HepG2 (cell line): ENCODE data around the gene TMTC2. TPM values are rescaled to one million over a fixed set of nuclear protein-coding genes. Genes with fewer than 3 reads are reported as not detected.
A peak's percentile ranks its signal among the peaks of the same experiment; 100 is the strongest.

Experiments used
- ATAC-seq: fragments of 200-7000 bp; cut with Tn5 transposase; 3 replicates; pipeline ENCODE4 v1.9.1; 2020; ENCODE audit warnings: mild to moderate bottlenecking, moderate library complexity
- BruUV-seq: library from RNA; stranded (reverse); fragments of 400-500 nt; replicated peaks from 2 replicates; lab custom pipeline; 2021; lab: Mats Ljungman, UMichigan
- CTCF ChIA-PET: fragments of 300-600 bp; formaldehyde crosslinking; extraction: SDS; loops from one replicate; lab custom pipeline; 2021; ENCODE audit warnings: low total read pairs, inconsistent platforms, low intra/inter-chr PET ratio; lab: Yijun Ruan, JAX
- POLR2A ChIA-PET: fragments of 350-600 bp; sonication (Branson Sonifier 250); formaldehyde crosslinking; loops from one replicate; lab custom pipeline; 2020; ENCODE audit warnings: antibody characterized with exemption, inconsistent platforms; lab: Yijun Ruan, JAX
- DNase-seq: peaks from one replicate; pipeline ENCODE4 v3.0.0-alpha.2; 2015; ENCODE audit warnings: low spot score
- FAIRE-seq: peaks from 3 replicates; lab custom pipeline; 2011; peaks lifted over from hg19 to GRCh38; lab: Jason Lieb, UNC
- H2AFZ ChIP-seq: one replicate; pipeline ENCODE4 v1.6.1; 2011; ENCODE audit warnings: low read length, inconsistent platforms
- H3K27ac ChIP-seq: fragments of 300-600 bp; 3 replicates; pipeline ENCODE4 v1.8.0; 2011; ENCODE audit warnings: mixed run types, mild to moderate bottlenecking, mixed read lengths, low read length, inconsistent platforms; ENCODE audit not compliant: insufficient read depth; ENCODE audit errors: extremely low read length
- H3K27me3 ChIP-seq, 2 experiments: fragments of 200-600 bp in 1 of 2; 2 replicates in 1 of 2; 3 replicates in 1 of 2; pipeline versions ENCODE4 v1.6.0 to v1.8.0; 2011; ENCODE audit warnings: low read length in 2 of 2, mild to moderate bottlenecking in 2 of 2, moderate library complexity in 2 of 2, inconsistent platforms in 1 of 2; ENCODE audit not compliant: insufficient read depth in 2 of 2, control insufficient read depth in 1 of 2
- H3K36me3 ChIP-seq, 2 experiments: fragments of 200-600 bp in 1 of 2; replicated peaks in 1 of 2; 2 replicates in 1 of 2; 3 replicates in 1 of 2; pipeline versions ENCODE4 v1.5.1 to v1.8.0; 2011; ENCODE audit warnings: low read length in 2 of 2, inconsistent platforms in 1 of 2; ENCODE audit not compliant: insufficient read depth in 2 of 2, control insufficient read depth in 1 of 2
- H3K4me1 ChIP-seq: 2 replicates; pipeline ENCODE4 v1.5.1; 2012; ENCODE audit warnings: low read length, inconsistent platforms; ENCODE audit not compliant: insufficient read depth
- H3K4me2 ChIP-seq: 2 replicates; pipeline ENCODE4 v1.6.0; 2011; ENCODE audit warnings: low read depth, low read length, inconsistent platforms
- H3K4me3 ChIP-seq, 3 experiments: fragments of 200-600 bp in 1 of 3; sonication (generic), shearing (Covaris generic) in 1 of 3; replicated peaks in 1 of 3; 2 replicates each; pipeline ENCODE4 v1.5.1; 2011 to 2016; ENCODE audit warnings: low read length in 3 of 3, inconsistent platforms in 2 of 3, low read depth in 2 of 3, mild to moderate bottlenecking in 2 of 3, control low read depth in 1 of 3, mixed read lengths in 1 of 3; ENCODE audit not compliant: insufficient read depth in 1 of 3
- H3K79me2 ChIP-seq: one replicate; pipeline ENCODE4 v1.6.1; 2011; ENCODE audit warnings: low read length, inconsistent platforms; ENCODE audit not compliant: insufficient read depth
- H3K9ac ChIP-seq: 2 replicates; pipeline ENCODE4 v1.6.0; 2011; ENCODE audit warnings: mild to moderate bottlenecking, low read depth, low read length, inconsistent platforms; ENCODE audit not compliant: insufficient read depth
- H3K9me3 ChIP-seq: 2 replicates; pipeline ENCODE4 v1.5.1; 2012; ENCODE audit warnings: mild to moderate bottlenecking, low read length
- H4K20me1 ChIP-seq: 2 replicates; pipeline ENCODE4 v1.6.0; 2011; ENCODE audit warnings: inconsistent platforms, mild to moderate bottlenecking, low read length, moderate library complexity; ENCODE audit not compliant: insufficient read depth
- BCL6 ChIP-seq: IDR thresholded peaks from 2 replicates; pipeline ENCODE4 v1.6.1; 2016; ENCODE audit warnings: missing genetic modification reagents, missing compliant biosample characterization
- CBX2 ChIP-seq, 2 experiments: fragments of 200-600 bp in 1 of 2; sonication (generic); formaldehyde crosslinking in 1 of 2; IDR thresholded peaks; 2 replicates each; pipeline versions ENCODE4 v1.7.0 to v1.8.1; 2018 to 2022; ENCODE audit warnings: low read depth in 2 of 2, low read length in 1 of 2, mild to moderate bottlenecking in 1 of 2, missing genetic modification reagents in 1 of 2
- GPBP1L1 ChIP-seq: sonication (generic); formaldehyde crosslinking; IDR thresholded peaks from 2 replicates; pipeline ENCODE4 v1.5.0; 2020; ENCODE audit warnings: mild to moderate bottlenecking, missing genetic modification reagents
- HCFC1 ChIP-seq: fragments of 150-350 bp; IDR thresholded peaks from 2 replicates; pipeline ENCODE4 v1.6.1; 2014; ENCODE audit warnings: low read depth, low read length
- HNRNPLL ChIP-seq: fragments of 200-400 bp; formaldehyde crosslinking; IDR thresholded peaks from 2 replicates; pipeline ENCODE4 v1.6.1; 2017; ENCODE audit warnings: mild to moderate bottlenecking, low read depth, low read length; ENCODE audit not compliant: poor library complexity, severe bottlenecking
- KLF6 ChIP-seq: IDR thresholded peaks from 2 replicates; pipeline ENCODE4 v1.8.0; 2016; ENCODE audit warnings: missing biosample characterization, missing genetic modification reagents
- ONECUT2 ChIP-seq: sonication (generic); formaldehyde crosslinking; IDR thresholded peaks from 2 replicates; pipeline ENCODE4 v1.4.0; 2020; ENCODE audit warnings: missing genetic modification reagents
- RARA ChIP-seq: IDR thresholded peaks from 2 replicates; pipeline ENCODE4 v1.6.1; 2016; ENCODE audit warnings: missing genetic modification reagents, missing compliant biosample characterization
- RFXAP ChIP-seq: sonication (generic); formaldehyde crosslinking; IDR thresholded peaks from 2 replicates; pipeline ENCODE4 v1.4.0; 2020; ENCODE audit warnings: missing genetic modification reagents, borderline replicate concordance
- SETDB1 ChIP-seq: sonication (generic); formaldehyde crosslinking; IDR thresholded peaks from 2 replicates; pipeline ENCODE4 v1.5.1; 2020; ENCODE audit warnings: missing genetic modification reagents, mild to moderate bottlenecking, borderline replicate concordance
- SOX13 ChIP-seq, 3 experiments: fragments of 450-650 bp in 1 of 3; sonication (generic) in 1 of 3; formaldehyde crosslinking in 1 of 3; IDR thresholded peaks in 2 of 3; conservative IDR thresholded peaks in 1 of 3; 2 replicates each; pipeline versions ENCODE4 v1.5.0 to v1.6.1; 2016 to 2020; ENCODE audit warnings: antibody characterized with exemption in 1 of 3, mild to moderate bottlenecking in 1 of 3, missing compliant biosample characterization in 1 of 3, missing genetic modification reagents in 1 of 3, moderate library complexity in 1 of 3
- THRA ChIP-seq: sonication (generic); formaldehyde crosslinking; IDR thresholded peaks from 2 replicates; pipeline ENCODE4 v1.4.0; 2020; ENCODE audit warnings: missing genetic modification reagents, borderline replicate concordance
- ZFP37 ChIP-seq: sonication (generic); formaldehyde crosslinking; IDR thresholded peaks from 2 replicates; pipeline ENCODE4 v1.4.0; 2020; ENCODE audit warnings: missing genetic modification reagents, borderline replicate concordance
- ZFP41 ChIP-seq: sonication (generic); formaldehyde crosslinking; IDR thresholded peaks from 2 replicates; pipeline ENCODE4 v1.4.0; 2020; ENCODE audit warnings: mild to moderate bottlenecking, missing genetic modification reagents, borderline replicate concordance
- ZMYM4 ChIP-seq: sonication (generic); formaldehyde crosslinking; IDR thresholded peaks from 2 replicates; pipeline ENCODE4 v1.8.1; 2023; ENCODE audit warnings: mild to moderate bottlenecking, missing genetic modification reagents
- ZNF207 ChIP-seq: fragments of 450-650 bp; IDR thresholded peaks from 2 replicates; pipeline ENCODE4 v1.6.1; 2016; ENCODE audit warnings: antibody characterized with exemption, borderline replicate concordance
- ZNF281 ChIP-seq: sonication (generic); formaldehyde crosslinking; IDR thresholded peaks from 2 replicates; pipeline ENCODE4 v1.4.0; 2020; ENCODE audit warnings: missing genetic modification reagents, borderline replicate concordance
- ZNF34 ChIP-seq: sonication (generic); formaldehyde crosslinking; IDR thresholded peaks from 2 replicates; pipeline ENCODE4 v1.4.0; 2020; ENCODE audit warnings: mild to moderate bottlenecking, missing genetic modification reagents, borderline replicate concordance
- ZNF589 ChIP-seq: sonication (generic); formaldehyde crosslinking; conservative IDR thresholded peaks from 2 replicates; pipeline ENCODE4 v1.8.0; 2022; ENCODE audit warnings: mild to moderate bottlenecking, moderate library complexity, missing genetic modification reagents
- ZNF816 ChIP-seq: sonication (generic); formaldehyde crosslinking; IDR thresholded peaks from 2 replicates; pipeline ENCODE4 v1.8.0; 2022; ENCODE audit warnings: missing genetic modification reagents, mild to moderate bottlenecking, borderline replicate concordance
- WGBS: methylation state at CpG from one replicate; pipeline ENCODE4 v1.1.6; 2017; ENCODE audit warnings: low lambda C conversion rate; 5-methylcytosine and 5-hydroxymethylcytosine counted together
- in situ Hi-C: cut with HindIII; loops from 2 replicates; pipeline ENCODE4 v1.10.0; 2017; ENCODE audit warnings: low pct_unique_long_range_greater_than_20kb; ENCODE audit not compliant: extremely low pct_ligation_motif_present
- intact Hi-C: fragments of 100-400 bp; cut with micrococcal nuclease; formaldehyde crosslinking; loops from one replicate; pipeline ENCODE4 v1.10.0; 2022; ENCODE audit not compliant: unreplicated experiment
- polyA plus RNA-seq, 8 experiments: library from polyadenylated mRNA; depleted of rRNA in 3 of 8; stranded (reverse) in 7 of 8; unstranded in 1 of 8; fragments of >200 nt; fragmentation: Illumina TruSeq in 4 of 8; extraction: Trizol in 4 of 8; gene quantifications; 2 replicates each; pipeline versions ENCODE4 v1.2.1 to v1.2.3, GENCODE V29; 2011 to 2016; ENCODE audit warnings: low read depth in 4 of 8, missing spikeins in 1 of 8, mixed read lengths in 1 of 8; ENCODE audit not compliant: insufficient read depth in 1 of 8
- total RNA-seq, 5 experiments: library from RNA; depleted of rRNA; stranded (reverse); fragments of >200 nt; fragmentation: Illumina TruSeq; extraction: Trizol; gene quantifications; 2 replicates each; pipeline ENCODE4 v1.2.3, GENCODE V29; 2016; ENCODE audit warnings: low read depth in 1 of 5

Gene TMTC2
- total and polyA plus RNA-seq, 2 of the 13 experiments (the other 11 are each of a cell fraction or from before 2014, with no cell fraction given) = 0.55 to 0.63 TPM

GRCh38 chr12:82655751-82656150 lies 31.0 kb upstream of the TMTC2 start:
- H3K4me1 ChIP-seq = no peaks in the 10 kb centered on the region
- H2AFZ ChIP-seq = no peak overlapping the region
- ChIA-PET CTCF (no interaction called here), POLR2A (no interaction called here)
- no peaks in the 10 kb centered on the region for H3K9me3 ChIP-seq
- no TSS peak for BruUV-seq
- in situ Hi-C loops = no loop called here
- no peaks in the 10 kb centered on the region; a peak in 1 of 5 replicates for H3K27me3 ChIP-seq
- ATAC-seq (peak; percentile 78), FAIRE-seq (no peak), DNase-seq (peak; percentile 3)
- H4K20me1 ChIP-seq = no peaks in the 10 kb centered on the region
- no peak overlapping the region for H3K27ac ChIP-seq
- H3K36me3 ChIP-seq = no peaks in the 10 kb centered on the region
- no peak overlapping the region for H3K4me3 ChIP-seq
- no peak overlapping the region for H3K4me2 ChIP-seq
- H3K9ac ChIP-seq = no peak overlapping the region
- intact Hi-C loops = no loop called here
- 1% methylated on average over 4 of the region's 4 CpGs for WGBS
- no peaks in the 10 kb centered on the region for H3K79me2 ChIP-seq
- no peak for TF ChIP-seq SETDB1 (CRISPR knock-in tag)
- TF ChIP-seq ONECUT2 (CRISPR knock-in tag) = no peak
- peak; percentile 84; the same call in 1 of the 2 replicates for TF ChIP-seq THRA (CRISPR knock-in tag)
- no peak for TF ChIP-seq ZMYM4 (CRISPR knock-in tag)
- no peak for TF ChIP-seq ZNF281 (CRISPR knock-in tag)
- TF ChIP-seq RARA (CRISPR knock-in tag) = peak; percentile 18; the same call in 1 of the 2 replicates
- TF ChIP-seq CBX2 (IDR thresholded peaks at IDR 0.05; ENCODE audit: low read depth, low read length) = no peak
- TF ChIP-seq CBX2 (CRISPR knock-in tag; IDR thresholded peaks at IDR 0.05; ENCODE audit: low read depth) = no peak
- TF ChIP-seq ZNF207 = no peak
- TF ChIP-seq KLF6 = no peak
- TF ChIP-seq ZNF34 = no peak
- TF ChIP-seq ZFP37 (CRISPR knock-in tag) = no peak
- TF ChIP-seq HCFC1 = no peak
- TF ChIP-seq ZNF589 (CRISPR knock-in tag) = no peak
- TF ChIP-seq SOX13 (IDR thresholded peaks at IDR 0.05) = no peak
- TF ChIP-seq SOX13 (CRISPR knock-in tag; conservative IDR thresholded peaks at IDR 0.05 in 1 of 2, IDR thresholded peaks at IDR 0.05 in 1 of 2) = peak in 1 of 2 experiments; percentile 59; a peak in 1 of 4 replicates
- TF ChIP-seq GPBP1L1 (CRISPR knock-in tag) = no peak
- TF ChIP-seq ZFP41 (CRISPR knock-in tag) = no peak
- TF ChIP-seq ZNF816 (CRISPR knock-in tag) = no peak
- TF ChIP-seq RFXAP = no peak
- no peak for TF ChIP-seq HNRNPLL
- TF ChIP-seq BCL6 (CRISPR knock-in tag) = 0 out of 2 replicates have a peak, but pooled peaks have one; percentile 15
